ENCODE results near the gene RBM18. TPM values are rescaled to one million over a fixed set of nuclear protein-coding genes. Genes with fewer than 3 reads are reported as not detected.

Gene RBM18
- total and polyA plus RNA-seq, 2 donors (not counting 1 experiment from before 2014, with no cell fraction given): 11.2 to 25.1 TPM

- no peak overlapping the region for H3K4me2 ChIP-seq (ENCODE audit: extremely low read depth, insufficient read depth, low read length)
- H3K4me3 ChIP-seq (replicated peaks in 1 of 4; ENCODE audit: control extremely low read depth in 1 of 4, insufficient read depth in 1 of 4, low read depth in 3 of 4, low read length in 4 of 4): no peak overlapping the region
- no peak overlapping the region for H3K27ac ChIP-seq (ENCODE audit: insufficient read depth, low read length)
- no peak overlapping the region for H2AFZ ChIP-seq (ENCODE audit: low read length)
- H3K9me3 ChIP-seq (ENCODE audit: control insufficient read depth, insufficient read depth, low read depth, low read length): no peaks in the 10 kb centered on the region
- no peaks in the 10 kb centered on the region for H4K20me1 ChIP-seq (ENCODE audit: control insufficient read depth, extremely low read depth, insufficient read depth, low read length)
- no peaks in the 10 kb centered on the region for H3K79me2 ChIP-seq (ENCODE audit: control insufficient read depth, insufficient read depth, low read length)
- no peak for DNase-seq (ENCODE audit: low read depth in 2 of 2)
- peaks cover 5% of the 10 kb centered on the region for H3K27me3 ChIP-seq (ENCODE audit: control insufficient read depth, insufficient read depth, low read length)
- H3K36me3 ChIP-seq (ENCODE audit: control insufficient read depth, insufficient read depth, low read length): no peaks in the 10 kb centered on the region
- TF ChIP-seq EZH2 (IDR thresholded peaks at IDR 0.05; ENCODE audit: low read length, missing control alignments) (no peak), CTCF (conservative IDR thresholded peaks at IDR 0.05 in 1 of 2, IDR thresholded peaks at IDR 0.05 in 1 of 2; ENCODE audit: low read depth in 1 of 2, low read length in 2 of 2) (no peak)
- no peak overlapping the region for H3K9ac ChIP-seq (ENCODE audit: insufficient read depth, low read length)
- peaks cover 12% of the 10 kb centered on the region for H3K4me1 ChIP-seq (ENCODE audit: control insufficient read depth, extremely low read depth, insufficient read depth, low read length)
These were observed 62.5 kb downstream of the RBM18 start for GRCh38 chr9:122202111-122202510.

DNA sequence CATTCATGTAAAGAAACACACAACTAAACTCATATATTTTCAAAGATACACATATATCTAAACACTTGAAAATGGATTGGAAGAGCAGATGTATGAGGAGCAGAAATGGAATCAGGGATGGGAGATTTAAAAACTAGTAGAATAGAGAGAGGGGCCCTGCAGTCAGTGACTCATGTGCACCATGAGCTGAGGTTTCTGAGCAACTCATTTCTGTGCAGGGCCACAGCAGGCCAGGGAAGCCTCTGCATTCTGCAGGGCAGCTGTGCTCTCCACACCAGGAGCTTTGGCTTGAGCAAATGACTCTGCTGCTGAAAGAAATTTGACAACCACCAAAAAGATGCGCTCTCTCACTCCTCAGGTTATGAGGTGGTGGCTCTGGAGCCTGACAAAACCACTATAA is 63.0 kb downstream of the RBM18 start:
- Histone ChIP-seq H3K4me2 (ENCODE audit: extremely low read depth, insufficient read depth, low read length) (no peak overlapping the region), H2AFZ (ENCODE audit: low read length) (no peak overlapping the region), H3K4me1 (ENCODE audit: control insufficient read depth, extremely low read depth, insufficient read depth, low read length) (peaks cover 8% of the 10 kb centered on the region), H3K79me2 (ENCODE audit: control insufficient read depth, insufficient read depth, low read length) (no peaks in the 10 kb centered on the region), H3K36me3 (ENCODE audit: control insufficient read depth, insufficient read depth, low read length) (no peaks in the 10 kb centered on the region), H3K4me3 (replicated peaks in 1 of 4; ENCODE audit: control extremely low read depth in 1 of 4, insufficient read depth in 1 of 4, low read depth in 3 of 4, low read length in 4 of 4) (no peak overlapping the region), H3K9me3 (ENCODE audit: control insufficient read depth, insufficient read depth, low read depth, low read length) (no peaks in the 10 kb centered on the region), H3K9ac (ENCODE audit: insufficient read depth, low read length) (no peak overlapping the region), H3K27me3 (ENCODE audit: control insufficient read depth, insufficient read depth, low read length) (peaks cover 3% of the 10 kb centered on the region), H4K20me1 (ENCODE audit: control insufficient read depth, extremely low read depth, insufficient read depth, low read length) (no peaks in the 10 kb centered on the region), H3K27ac (ENCODE audit: insufficient read depth, low read length) (no peak overlapping the region)
- DNase-seq (ENCODE audit: low read depth in 2 of 2): peak; percentile 24 to 63
- TF ChIP-seq CTCF (conservative IDR thresholded peaks at IDR 0.05 in 1 of 2, IDR thresholded peaks at IDR 0.05 in 1 of 2; ENCODE audit: low read depth in 1 of 2, low read length in 2 of 2): no peak
- TF ChIP-seq EZH2 (IDR thresholded peaks at IDR 0.05; ENCODE audit: low read length, missing control alignments): no peak

DNA sequence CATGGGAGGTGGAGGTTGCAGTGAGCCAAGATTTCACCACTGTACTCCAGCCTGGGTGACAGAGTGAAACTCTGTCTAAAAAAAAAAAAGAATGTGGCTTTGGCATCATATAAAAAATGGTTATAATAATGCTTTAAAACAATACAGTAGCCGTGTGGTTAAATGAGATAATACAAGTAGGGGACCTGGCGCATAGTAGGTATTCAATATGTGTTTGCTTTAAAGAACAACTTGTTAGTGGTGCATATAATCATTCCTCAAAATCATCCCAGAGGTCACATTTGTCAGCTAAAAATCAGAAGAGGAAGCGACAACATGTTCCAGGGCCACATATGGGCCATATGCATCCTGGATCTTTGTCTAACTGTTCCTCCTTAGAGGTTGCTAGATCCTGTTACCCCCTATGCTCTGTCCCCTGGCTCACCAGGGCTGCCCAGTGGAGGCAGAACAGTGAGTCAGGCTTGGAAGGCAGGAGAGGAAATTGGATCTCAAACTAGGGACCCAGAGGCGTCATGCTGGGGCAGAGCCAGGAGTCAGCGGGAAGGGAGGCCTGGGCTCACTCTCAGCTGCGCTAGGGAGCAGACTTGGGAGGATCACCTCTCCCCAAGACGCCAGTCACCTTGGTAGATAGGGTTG is 63.6 kb downstream of the RBM18 start:
- Histone ChIP-seq H3K9me3 (ENCODE audit: control insufficient read depth, insufficient read depth, low read depth, low read length) (no peaks in the 10 kb centered on the region), H4K20me1 (ENCODE audit: control insufficient read depth, extremely low read depth, insufficient read depth, low read length) (no peaks in the 10 kb centered on the region), H3K36me3 (ENCODE audit: control insufficient read depth, insufficient read depth, low read length) (no peaks in the 10 kb centered on the region), H2AFZ (ENCODE audit: low read length) (no peak overlapping the region), H3K4me2 (ENCODE audit: extremely low read depth, insufficient read depth, low read length) (no peak overlapping the region), H3K9ac (ENCODE audit: insufficient read depth, low read length) (no peak overlapping the region), H3K4me1 (ENCODE audit: control insufficient read depth, extremely low read depth, insufficient read depth, low read length) (peaks cover 3% of the 10 kb centered on the region), H3K27me3 (ENCODE audit: control insufficient read depth, insufficient read depth, low read length) (peaks cover 3% of the 10 kb centered on the region), H3K4me3 (replicated peaks in 1 of 4; ENCODE audit: control extremely low read depth in 1 of 4, insufficient read depth in 1 of 4, low read depth in 3 of 4, low read length in 4 of 4) (no peak overlapping the region), H3K79me2 (ENCODE audit: control insufficient read depth, insufficient read depth, low read length) (no peaks in the 10 kb centered on the region), H3K27ac (ENCODE audit: insufficient read depth, low read length) (no peak overlapping the region)
- DNase-seq (ENCODE audit: low read depth in 2 of 2): peak; percentile 39 to 71
- TF ChIP-seq EZH2 (IDR thresholded peaks at IDR 0.05; ENCODE audit: low read length, missing control alignments) (no peak), CTCF (conservative IDR thresholded peaks at IDR 0.05 in 1 of 2, IDR thresholded peaks at IDR 0.05 in 1 of 2; ENCODE audit: low read depth in 1 of 2, low read length in 2 of 2) (no peak)
